ENCODE results near the gene C3.
A peak's percentile ranks its signal among the peaks of the same experiment; 100 is the strongest.

Gene C3

GRCh38 chr19:6744381-6745301 lies 24.2 kb upstream of the C3 start:
- no peak for DNase-seq

DNA sequence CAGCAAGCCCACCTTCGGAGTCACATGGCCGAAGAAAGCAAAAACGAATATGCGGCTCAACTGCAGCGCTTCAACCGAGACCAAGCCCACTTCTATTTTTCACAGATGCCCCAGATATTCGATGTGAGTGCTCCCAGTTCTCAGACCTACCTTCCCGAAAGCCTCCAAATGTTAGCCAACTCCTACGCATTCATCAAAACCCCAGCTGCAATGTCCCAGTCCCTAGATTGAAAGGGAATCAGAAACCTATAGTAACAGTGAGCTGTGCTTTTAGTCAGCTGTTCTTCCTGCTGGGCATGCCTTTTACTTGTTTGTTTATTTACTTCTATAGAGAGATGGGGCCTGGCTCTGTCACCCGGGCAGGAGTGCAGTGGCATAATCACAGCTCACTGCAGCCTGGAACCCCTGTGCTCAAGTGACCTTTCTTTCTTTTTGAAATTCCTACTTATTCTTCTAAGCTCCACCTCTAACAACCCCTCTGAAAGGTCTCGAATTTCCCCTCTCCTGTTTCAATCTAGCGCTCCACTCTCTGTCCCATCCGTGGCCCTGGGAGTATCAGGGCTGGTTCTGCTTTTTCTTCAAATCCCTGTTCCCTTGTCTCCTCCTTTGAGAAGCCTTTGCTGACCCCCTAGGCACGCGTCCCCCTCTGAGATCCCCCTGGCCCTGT lies 23.4 kb upstream of the C3 start:
- DNase-seq = no peak

GRCh38 chr19:6743066-6743465 lies 22.6 kb upstream of the C3 start:
- DNase-seq = no peak

GRCh38 chr19:6740589-6741343 lies 20.3 kb upstream of the C3 start:
- no peak for DNase-seq

DNA sequence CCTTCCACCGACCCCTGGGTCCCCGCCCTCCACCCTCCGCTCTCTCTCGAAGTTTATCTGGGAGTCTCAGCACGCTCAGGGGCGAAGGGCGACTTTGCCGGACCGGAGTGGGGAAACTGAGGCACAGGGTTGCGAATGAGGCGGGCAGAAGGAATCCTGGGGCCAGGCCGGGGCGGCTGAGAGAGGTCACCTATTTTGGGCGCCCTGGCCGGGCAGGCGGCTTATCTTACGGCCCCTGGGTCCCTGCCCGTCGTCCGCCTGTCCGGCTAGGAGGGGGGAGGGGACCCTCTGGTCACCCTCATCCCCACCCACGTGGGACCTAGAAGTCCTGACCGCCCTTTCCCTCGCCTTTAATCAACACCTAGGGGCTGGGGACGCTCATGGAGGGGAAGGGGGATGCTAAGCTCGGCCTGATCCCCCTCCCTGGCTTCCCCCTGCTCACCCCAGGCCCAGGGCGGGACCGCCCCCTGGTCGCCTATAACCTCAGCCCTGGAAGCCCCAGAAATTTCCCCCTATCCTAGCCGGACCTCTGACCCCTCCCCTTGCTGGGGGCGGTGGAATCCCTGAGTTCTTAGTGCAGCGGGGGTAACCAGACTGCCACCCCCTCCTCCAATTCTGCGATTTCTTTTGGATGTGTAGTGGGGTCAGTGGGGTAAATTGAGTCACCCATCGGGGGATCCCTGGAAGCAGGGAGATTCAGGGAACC lies 19.6 kb upstream of the C3 start:
- no peak for DNase-seq

DNA sequence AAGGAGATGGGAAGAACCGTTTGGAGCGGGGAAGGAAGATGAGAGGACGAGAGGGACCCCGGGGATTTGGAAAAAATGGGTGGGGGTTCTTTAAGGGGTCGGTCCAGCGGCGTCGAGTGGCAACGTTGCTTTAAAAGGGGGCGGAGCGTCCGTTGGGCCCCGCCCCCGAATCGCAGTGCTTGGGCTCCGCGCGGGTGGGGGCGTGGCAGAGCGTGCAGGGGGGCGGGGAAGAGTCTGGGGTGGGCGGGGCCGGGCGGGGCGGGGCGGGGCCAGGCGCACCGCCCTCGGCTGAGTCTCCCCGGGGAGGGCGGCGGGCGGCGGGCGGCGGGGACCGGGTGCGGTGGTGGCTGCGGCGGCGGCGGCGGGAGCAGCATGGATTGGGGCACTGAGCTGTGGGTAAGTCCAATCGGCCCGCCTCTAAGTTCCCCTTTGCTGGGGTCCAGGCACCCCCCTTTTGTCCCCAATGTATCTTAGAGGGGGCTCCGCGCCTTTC lies 19.0 kb upstream of the C3 start, which contains the start of gene TRIP10:
TRIP10 (plus strand) TSS at position 291 of the 493 bp plus-strand sequence; CDS start at position 373, 82 bp downstream.
- peak; percentile 67 to 87 for DNase-seq

DNA sequence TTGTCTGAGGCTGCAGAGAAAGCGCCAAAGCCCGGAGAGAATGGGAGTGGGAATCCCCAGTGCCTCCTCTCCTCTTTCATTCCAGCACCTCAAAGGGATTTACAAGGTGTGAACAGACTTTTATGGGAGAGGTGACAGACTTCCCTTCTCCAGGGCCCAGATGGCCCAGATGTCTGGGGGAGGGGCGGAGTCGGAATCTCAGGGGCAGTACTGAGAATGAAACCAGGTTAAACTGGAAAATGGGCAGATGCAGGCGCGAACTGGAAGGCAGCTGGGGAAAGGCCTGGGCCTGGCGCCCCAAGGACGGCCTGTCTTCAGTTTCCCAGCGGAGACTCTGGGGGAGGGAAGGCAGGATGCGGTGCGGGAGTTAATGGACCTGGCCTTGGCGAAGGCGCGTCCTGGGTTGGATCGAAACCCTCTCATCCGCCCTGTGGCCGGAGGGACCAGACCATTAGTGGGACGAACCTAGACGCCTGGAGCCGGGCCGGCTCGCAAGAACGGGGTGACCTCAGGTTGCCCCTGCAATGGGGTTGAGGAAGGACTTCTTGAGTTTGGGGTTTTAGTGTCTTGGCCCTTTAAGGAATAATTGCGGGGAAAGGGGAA lies 18.4 kb upstream of the C3 start:
- no peak for DNase-seq

- peak; percentile 72 to 84 for DNase-seq
Observed at GRCh38 chr19:6737873-6738786, 17.7 kb upstream of the C3 start.

DNA sequence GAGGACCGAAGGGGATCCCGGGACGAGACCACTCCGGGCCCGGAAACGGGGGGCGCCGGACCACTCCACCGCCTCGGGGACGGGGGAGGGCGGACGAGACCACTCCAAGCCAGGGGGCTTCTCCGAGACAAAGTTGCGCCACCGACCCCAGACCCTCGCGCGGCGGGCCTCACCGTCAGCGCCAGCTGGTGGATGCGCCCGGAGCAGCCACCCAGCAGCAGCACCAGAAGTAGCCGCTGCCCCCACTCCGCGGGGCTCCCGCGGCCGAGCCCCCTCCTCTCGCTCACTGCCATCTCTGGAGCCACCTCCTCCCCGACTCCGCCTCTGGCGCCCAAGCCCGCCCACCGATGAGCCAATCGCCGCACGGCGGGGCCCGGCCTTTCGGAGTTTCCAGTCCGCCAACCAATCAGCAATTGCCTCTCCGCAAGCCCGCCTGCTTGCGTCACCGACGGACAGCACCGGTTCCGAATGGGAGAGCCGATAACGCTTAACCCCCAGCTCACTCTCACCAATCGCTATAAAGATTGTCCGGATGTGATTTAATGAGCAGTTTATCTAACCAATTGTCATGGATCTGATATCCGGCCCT lies 16.9 kb upstream of the C3 start, which contains the start of gene GPR108:
GPR108 (minus strand) TSS at position 297 of the 589 bp plus-strand sequence; CDS start at position 293, 4 bp downstream.
- peak; percentile 100 for DNase-seq

GRCh38 chr19:6736917-6737283 lies 16.4 kb upstream of the C3 start:
- DNase-seq = no peak

GRCh38 chr19:6736169-6736916 lies 15.9 kb upstream of the C3 start:
- DNase-seq = peak; percentile 87 to 92

DNA sequence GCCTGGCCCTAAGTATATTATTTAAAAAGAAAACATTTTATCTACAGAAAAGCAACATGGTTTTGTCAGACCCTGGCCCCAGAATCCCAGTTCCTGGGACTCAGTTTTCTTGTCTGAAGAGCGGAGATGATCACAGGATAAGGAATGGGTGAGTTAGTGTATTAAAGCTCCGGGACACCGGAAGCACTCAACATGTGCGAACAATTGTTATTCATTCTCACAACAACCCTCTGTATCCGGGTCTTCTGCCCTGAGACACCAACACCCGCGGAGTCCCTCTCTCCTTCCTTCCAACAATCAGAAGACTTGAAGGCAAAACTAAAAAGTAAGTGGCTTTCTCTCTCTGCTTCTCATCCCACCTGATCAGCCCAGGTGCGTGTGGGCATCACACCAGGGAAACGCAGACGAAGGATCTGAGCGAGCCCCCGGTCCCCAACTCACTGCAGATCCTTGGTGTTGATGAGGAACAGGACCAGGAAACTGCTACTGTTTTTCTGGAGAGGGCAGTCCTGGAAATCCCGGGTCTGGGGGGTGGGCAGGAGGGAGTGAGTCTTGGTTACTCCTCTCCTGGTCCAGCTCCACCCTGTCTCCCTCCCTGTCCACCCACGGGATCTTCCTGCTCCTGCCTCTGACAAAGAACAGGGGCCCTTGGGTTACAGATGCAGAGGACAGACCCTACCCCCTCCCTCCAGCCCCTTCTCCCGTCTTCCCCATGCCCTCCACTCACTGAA lies 14.9 kb upstream of the C3 start:
- no peak for DNase-seq

DNA sequence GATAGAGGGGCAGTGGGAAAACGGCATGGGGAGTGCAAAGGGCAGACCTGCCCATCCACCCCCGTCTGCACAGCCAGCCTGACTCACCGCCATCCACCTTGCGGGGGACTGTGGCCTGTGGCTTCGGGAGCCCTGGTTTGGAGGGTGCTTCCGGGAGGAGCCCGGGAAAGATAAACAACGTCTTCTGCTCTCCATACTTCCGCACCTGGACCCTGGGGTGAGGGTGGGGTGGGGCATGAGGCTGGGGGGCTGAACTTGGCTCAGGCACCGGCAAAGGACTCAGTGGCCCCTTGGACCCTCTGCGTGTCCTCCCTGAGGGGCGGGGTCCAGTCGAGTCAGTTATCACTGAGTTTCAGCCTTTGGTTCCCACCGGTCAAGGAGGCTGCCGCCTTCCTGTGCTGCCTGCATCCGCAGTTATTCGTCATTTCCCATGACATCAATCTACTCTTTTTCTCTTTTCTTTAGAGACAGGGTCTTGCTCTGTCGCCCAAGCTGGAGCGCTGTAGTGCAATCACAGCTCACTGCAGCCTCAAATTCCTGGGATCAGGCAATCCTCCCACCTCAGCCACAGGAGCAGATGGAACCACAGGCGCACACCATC lies 13.7 kb upstream of the C3 start:
- DNase-seq = no peak

DNA sequence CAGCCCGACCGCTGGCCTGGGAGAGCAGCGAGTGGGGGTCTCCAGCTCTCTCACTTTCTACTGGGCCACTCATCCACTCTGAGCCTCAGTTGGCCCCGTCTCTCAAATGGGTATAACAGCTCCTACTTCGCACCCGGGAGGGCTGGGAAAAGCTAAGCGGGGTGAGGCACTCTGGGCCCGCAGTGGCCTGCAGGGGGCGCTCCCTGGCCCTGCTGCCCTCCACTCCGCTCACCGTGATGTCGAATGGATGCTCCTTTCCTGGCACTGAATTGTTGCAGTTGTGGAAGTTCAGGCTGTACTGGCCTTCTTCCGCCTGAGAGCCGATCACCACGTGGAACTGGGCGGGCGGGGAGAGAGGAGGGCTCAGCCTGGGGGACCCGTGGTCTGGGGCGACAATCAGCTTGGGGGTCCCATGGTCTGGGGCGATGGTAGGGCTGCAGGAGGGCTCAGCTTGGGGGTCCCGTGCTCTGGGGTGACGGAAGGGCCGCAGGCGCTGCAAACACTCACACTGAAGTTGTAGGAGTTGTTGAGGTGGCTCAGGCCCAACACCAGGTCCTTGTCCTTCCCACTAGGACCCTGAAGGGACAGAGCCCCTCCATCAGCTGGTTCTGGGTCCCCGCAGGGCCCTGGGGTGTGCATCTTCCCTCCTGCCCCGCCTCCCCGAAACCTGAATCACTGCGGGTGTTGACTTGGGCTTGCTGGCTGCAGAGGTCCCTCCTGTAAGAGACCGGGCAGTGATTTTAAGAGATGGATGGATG lies 13.1 kb upstream of the C3 start:
- DNase-seq = no peak

GRCh38 chr19:6732803-6733337 lies 12.4 kb upstream of the C3 start:
- no peak for DNase-seq

GRCh38 chr19:6731822-6732221 lies 11.4 kb upstream of the C3 start:
- no peak for DNase-seq
